ENCODE results near the gene RAB40C.

DNA sequence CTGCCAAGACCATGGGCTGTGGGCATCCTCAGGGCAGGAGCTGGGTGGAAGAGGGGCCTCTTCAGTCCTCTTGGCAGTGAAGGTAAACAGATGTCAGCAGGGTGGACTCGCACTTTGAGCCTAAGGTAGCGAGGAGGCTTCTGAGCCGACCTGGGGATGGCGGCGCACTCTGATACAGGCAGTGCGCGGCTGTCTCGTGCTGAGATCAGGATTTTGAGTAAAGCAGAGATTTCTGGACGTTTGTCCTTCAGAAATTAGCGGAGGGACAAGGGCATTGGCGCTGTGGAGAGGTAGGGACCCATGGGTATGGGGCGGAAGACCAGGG is 6.8 kb downstream of the RAB40C start:
- TF ChIP-seq, protein P1, sequence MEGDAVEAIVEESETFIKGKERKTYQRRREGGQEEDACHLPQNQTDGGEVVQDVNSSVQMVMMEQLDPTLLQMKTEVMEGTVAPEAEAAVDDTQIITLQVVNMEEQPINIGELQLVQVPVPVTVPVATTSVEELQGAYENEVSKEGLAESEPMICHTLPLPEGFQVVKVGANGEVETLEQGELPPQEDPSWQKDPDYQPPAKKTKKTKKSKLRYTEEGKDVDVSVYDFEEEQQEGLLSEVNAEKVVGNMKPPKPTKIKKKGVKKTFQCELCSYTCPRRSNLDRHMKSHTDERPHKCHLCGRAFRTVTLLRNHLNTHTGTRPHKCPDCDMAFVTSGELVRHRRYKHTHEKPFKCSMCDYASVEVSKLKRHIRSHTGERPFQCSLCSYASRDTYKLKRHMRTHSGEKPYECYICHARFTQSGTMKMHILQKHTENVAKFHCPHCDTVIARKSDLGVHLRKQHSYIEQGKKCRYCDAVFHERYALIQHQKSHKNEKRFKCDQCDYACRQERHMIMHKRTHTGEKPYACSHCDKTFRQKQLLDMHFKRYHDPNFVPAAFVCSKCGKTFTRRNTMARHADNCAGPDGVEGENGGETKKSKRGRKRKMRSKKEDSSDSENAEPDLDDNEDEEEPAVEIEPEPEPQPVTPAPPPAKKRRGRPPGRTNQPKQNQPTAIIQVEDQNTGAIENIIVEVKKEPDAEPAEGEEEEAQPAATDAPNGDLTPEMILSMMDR (IDR thresholded peaks at IDR 0.05; ENCODE audit: low read length) = no peak
- TF ChIP-seq EZH2phosphoT487 (IDR thresholded peaks at IDR 0.05; ENCODE audit: low read length) = no peak

Measured in MM.1S (cell line).